Ishikawa (cell line): Measurements from ENCODE around the gene ZNF488.

Experiments
- CEBPB ChIP-seq: IDR thresholded peaks from 2 replicates; pipeline ENCODE4 v1.6.1; 2012
- EP300 ChIP-seq: IDR thresholded peaks from 2 replicates; pipeline ENCODE4 v1.6.1; 2012; ENCODE audit warnings: borderline replicate concordance
- FOXM1 ChIP-seq: IDR thresholded peaks from 2 replicates; pipeline ENCODE4 v1.6.1; 2012; ENCODE audit warnings: low read depth, borderline replicate concordance
- TEAD4 ChIP-seq: IDR thresholded peaks from 2 replicates; pipeline ENCODE4 v1.6.1; 2012
- YY1 ChIP-seq: IDR thresholded peaks from 2 replicates; pipeline ENCODE4 v1.6.1; 2012; ENCODE audit warnings: low read depth
- TF ChIP-seq, protein P1 (sequence below): IDR thresholded peaks from 2 replicates; pipeline ENCODE4 v1.6.1; 2012
- TF ChIP-seq, protein P2 (sequence below): IDR thresholded peaks from 2 replicates; pipeline ENCODE4 v1.6.1; 2012

DNA sequence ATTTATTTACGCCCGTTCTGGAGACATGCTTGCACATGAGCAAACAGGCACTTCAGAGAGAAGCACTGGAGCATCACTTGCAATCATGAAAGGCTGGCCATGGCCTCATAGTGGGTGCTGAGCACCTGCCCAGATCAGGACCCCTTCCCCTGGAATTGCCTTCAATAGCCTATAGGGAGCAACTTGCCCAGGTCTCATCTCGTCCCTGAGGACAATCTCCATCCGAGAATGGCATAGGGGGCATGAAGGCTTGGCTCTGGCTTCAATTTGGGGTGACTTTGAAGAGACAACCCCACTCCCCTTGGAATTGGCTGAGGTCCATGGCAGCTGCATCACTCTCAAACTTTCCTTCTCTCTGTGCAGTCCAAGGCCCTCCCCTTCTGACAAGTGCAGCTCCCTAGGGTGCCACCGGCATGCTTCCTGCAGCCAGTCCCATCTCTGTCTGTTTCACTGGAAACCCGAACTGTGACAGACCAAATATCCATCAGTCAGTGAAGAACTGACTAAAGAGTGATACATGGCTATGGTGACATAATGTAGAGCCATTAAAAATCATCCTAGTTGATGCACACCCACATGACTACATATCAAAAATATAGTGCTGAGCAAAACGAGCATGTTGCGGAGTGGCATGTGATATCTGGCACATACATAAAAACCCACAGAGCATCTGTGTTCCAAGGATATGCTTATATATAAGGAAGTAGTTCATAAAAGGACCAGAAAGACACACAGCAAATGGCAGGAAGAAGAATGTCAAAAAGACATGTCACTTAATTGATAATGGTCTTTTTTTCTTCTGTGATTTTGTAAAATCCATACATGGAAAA, 49.4 kb downstream of the ZNF488 start:
- TF ChIP-seq EP300: no peak
- TF ChIP-seq CEBPB: no peak
- TF ChIP-seq, protein P1, sequence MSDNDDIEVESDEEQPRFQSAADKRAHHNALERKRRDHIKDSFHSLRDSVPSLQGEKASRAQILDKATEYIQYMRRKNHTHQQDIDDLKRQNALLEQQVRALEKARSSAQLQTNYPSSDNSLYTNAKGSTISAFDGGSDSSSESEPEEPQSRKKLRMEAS: no peak
- TF ChIP-seq TEAD4: no peak
- no peak for TF ChIP-seq YY1
- TF ChIP-seq, protein P2, sequence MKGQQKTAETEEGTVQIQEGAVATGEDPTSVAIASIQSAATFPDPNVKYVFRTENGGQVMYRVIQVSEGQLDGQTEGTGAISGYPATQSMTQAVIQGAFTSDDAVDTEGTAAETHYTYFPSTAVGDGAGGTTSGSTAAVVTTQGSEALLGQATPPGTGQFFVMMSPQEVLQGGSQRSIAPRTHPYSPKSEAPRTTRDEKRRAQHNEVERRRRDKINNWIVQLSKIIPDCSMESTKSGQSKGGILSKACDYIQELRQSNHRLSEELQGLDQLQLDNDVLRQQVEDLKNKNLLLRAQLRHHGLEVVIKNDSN: no peak
- TF ChIP-seq FOXM1: no peak
